Measurements from ENCODE around the gene PITPNM1.

DNA sequence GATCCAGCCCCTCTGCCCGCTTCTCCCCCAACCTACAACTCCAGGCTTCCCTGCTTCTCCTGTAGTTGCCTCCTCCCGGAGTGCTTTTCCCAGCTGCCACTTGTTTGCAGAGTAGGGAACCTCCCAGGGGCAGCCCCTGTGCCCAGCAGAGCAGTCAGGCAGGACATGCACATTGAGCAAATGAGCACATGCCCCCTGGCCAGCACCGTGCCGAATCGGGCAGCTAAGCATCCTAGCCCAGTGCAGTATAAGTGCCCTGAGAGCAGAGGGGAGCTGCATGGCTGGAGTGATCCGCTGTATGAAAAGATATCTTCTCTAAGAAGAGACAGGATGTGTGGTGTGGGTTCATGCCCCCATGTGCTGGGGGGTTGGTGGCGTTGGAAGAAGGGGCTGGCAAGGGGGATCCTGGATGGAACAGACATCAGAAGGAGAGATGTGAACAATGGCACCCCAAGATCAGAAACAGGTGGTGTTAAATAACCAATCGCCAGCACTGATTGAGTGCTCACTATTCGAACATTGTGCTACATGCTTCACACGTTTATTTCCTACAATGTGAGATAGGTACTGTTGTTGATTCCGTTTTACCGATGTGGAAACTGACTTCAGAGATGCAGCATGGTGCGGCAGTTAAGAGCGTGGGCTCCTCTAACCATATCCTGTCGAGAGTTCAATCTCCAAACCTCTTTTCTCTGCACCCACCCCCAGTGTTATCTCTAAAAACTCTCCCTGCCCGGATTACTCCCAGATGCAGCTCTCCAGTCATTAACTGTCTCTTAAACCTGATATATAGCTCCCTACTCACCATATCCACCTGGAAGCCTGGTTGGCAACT, 21.1 kb downstream of the PITPNM1 start:
- TF ChIP-seq, protein P1, sequence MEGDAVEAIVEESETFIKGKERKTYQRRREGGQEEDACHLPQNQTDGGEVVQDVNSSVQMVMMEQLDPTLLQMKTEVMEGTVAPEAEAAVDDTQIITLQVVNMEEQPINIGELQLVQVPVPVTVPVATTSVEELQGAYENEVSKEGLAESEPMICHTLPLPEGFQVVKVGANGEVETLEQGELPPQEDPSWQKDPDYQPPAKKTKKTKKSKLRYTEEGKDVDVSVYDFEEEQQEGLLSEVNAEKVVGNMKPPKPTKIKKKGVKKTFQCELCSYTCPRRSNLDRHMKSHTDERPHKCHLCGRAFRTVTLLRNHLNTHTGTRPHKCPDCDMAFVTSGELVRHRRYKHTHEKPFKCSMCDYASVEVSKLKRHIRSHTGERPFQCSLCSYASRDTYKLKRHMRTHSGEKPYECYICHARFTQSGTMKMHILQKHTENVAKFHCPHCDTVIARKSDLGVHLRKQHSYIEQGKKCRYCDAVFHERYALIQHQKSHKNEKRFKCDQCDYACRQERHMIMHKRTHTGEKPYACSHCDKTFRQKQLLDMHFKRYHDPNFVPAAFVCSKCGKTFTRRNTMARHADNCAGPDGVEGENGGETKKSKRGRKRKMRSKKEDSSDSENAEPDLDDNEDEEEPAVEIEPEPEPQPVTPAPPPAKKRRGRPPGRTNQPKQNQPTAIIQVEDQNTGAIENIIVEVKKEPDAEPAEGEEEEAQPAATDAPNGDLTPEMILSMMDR (conservative IDR thresholded peaks at IDR 0.05; ENCODE audit: low read depth, low read length), result no peak
- no peak for TF ChIP-seq EZH2 (IDR thresholded peaks at IDR 0.05; ENCODE audit: borderline replicate concordance, low read depth, low read length, poor library complexity, severe bottlenecking)

All from A673 (cell line).